Sigmoid colon (tissue), 7 donors: ENCODE data around the gene MCU. TPM values are rescaled to one million over a fixed set of nuclear protein-coding genes. Genes with fewer than 3 reads are reported as not detected.

Experiments used
- DNase-seq: peaks from one replicate; pipeline ENCODE4 v3.0.0-alpha.2; 2019
- H3K27ac ChIP-seq, 4 donors: fragments of 200-600 bp; sonication (generic); one replicate each; pipeline ENCODE4 v1.5.1; 2016 to 2019; ENCODE audit warnings: mild to moderate bottlenecking in 1 of 4
- H3K27me3 ChIP-seq, 3 donors: fragments of 200-600 bp; sonication (generic); one replicate each; pipeline ENCODE4 v1.5.1; 2019; ENCODE audit warnings: mild to moderate bottlenecking in 1 of 3
- H3K36me3 ChIP-seq, 4 donors: fragments of 200-600 bp; sonication (generic); one replicate each; pipeline ENCODE4 v1.5.1; 2016 to 2019
- H3K4me1 ChIP-seq, 4 donors: fragments of 200-600 bp; sonication (generic); one replicate each; pipeline ENCODE4 v1.5.1; 2017 to 2019
- H3K4me3 ChIP-seq, 4 donors: fragments of 200-600 bp; sonication (generic); one replicate each; pipeline ENCODE4 v1.5.1; 2017 to 2019; ENCODE audit warnings: mild to moderate bottlenecking in 2 of 4, moderate library complexity in 1 of 4
- H3K9me3 ChIP-seq, 4 donors: fragments of 200-600 bp in 3 of 4; sonication (generic) in 3 of 4; one replicate each; pipeline versions ENCODE4 v1.5.1 to v1.6.1; 2013 to 2019
- CTCF ChIP-seq, 4 experiments: fragments of 450-650 bp in 3 of 4; fragments of 200-600 bp in 1 of 4; IDR thresholded peaks; one replicate each; pipeline ENCODE4 v1.5.1; 2016 to 2019; ENCODE audit warnings: antibody characterized with exemption in 4 of 4, mild to moderate bottlenecking in 3 of 4, moderate library complexity in 2 of 4
- EP300 ChIP-seq, 4 donors: sonication (generic); formaldehyde crosslinking; IDR thresholded peaks; one replicate each; pipeline ENCODE4 v1.6.1; 2017; ENCODE audit warnings: antibody characterized with exemption in 4 of 4
- POLR2A ChIP-seq, 2 donors: fragments of 450-650 bp; IDR thresholded peaks; one replicate each; pipeline ENCODE4 v1.6.1; 2016; ENCODE audit warnings: antibody characterized with exemption in 2 of 2, mild to moderate bottlenecking in 2 of 2, moderate library complexity in 2 of 2
- POLR2AphosphoS5 ChIP-seq, 4 donors: sonication (generic); formaldehyde crosslinking; IDR thresholded peaks; one replicate each; pipeline ENCODE4 v1.6.1; 2017; ENCODE audit warnings: antibody characterized with exemption in 4 of 4
- WGBS, 2 donors: extraction: QIAGEN DNeasy Blood & Tissue Kit; methylation state at CpG; one replicate each; pipeline ENCODE4 v1.1.7; 2013; 5-methylcytosine and 5-hydroxymethylcytosine counted together
- intact Hi-C: fragments of 100-400 bp; cut with DNase I; formaldehyde crosslinking; loops from one replicate; pipeline ENCODE4 v1.15.1; 2023
- polyA plus RNA-seq, 3 donors: library from polyadenylated mRNA; stranded (reverse); fragments of 200-250 nt; gene quantifications; one replicate each; pipeline ENCODE4 v1.2.3, GENCODE V29; 2013
- total RNA-seq, 4 donors: library from RNA; depleted of rRNA; stranded (reverse); fragments of >200 nt; gene quantifications; one replicate each; pipeline ENCODE4 v1.1.0, GENCODE V29; 2016
- donor health status: healthy with polysubstance abuse.
- donor health status: Bipolar disorder and iron deficiency.
- donor health status: healthy.

Gene MCU
- total and polyA plus RNA-seq, 7 donors, result 14.7 to 75.6 (median 19.4) TPM

DNA sequence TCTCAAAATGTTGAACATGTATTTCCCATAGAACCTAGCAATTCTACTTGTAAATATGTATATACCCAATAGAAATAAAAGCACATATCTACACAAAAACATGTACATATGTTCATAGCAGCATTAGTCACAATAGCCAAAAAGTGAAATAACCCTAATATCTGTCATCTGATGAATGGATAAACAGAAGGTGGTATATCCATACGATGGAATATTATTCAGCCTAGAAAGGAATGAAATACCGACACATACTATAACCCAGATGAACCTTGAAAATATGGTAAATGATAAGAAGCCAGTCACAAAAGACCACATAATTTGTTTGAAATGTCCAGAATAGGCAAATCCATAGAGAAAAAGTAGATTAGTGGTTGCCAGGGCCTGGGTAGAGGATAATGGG lies 87.9 kb downstream of the MCU start:
- Histone ChIP-seq H3K27me3 (no peaks in the 10 kb centered on the region), H3K9me3 (no peaks in the 10 kb centered on the region), H3K4me3 (no peak overlapping the region), H3K27ac (no peak overlapping the region), H3K36me3 (no peaks in the 10 kb centered on the region), H3K4me1 (peaks cover 0 to 18% (median 11%) of the 10 kb centered on the region in 4 donors)
- WGBS, 2 donors, result 97 to 99% methylated on average over 2 of the region's 2 CpGs
- intact Hi-C loops, result no loop called here
- DNase-seq, result no peak
- TF ChIP-seq POLR2A (IDR thresholded peaks at IDR 0.05) (no peak), POLR2AphosphoS5 (IDR thresholded peaks at IDR 0.05) (no peak), EP300 (IDR thresholded peaks at IDR 0.05) (no peak), CTCF (IDR thresholded peaks at IDR 0.05) (no peak)

DNA sequence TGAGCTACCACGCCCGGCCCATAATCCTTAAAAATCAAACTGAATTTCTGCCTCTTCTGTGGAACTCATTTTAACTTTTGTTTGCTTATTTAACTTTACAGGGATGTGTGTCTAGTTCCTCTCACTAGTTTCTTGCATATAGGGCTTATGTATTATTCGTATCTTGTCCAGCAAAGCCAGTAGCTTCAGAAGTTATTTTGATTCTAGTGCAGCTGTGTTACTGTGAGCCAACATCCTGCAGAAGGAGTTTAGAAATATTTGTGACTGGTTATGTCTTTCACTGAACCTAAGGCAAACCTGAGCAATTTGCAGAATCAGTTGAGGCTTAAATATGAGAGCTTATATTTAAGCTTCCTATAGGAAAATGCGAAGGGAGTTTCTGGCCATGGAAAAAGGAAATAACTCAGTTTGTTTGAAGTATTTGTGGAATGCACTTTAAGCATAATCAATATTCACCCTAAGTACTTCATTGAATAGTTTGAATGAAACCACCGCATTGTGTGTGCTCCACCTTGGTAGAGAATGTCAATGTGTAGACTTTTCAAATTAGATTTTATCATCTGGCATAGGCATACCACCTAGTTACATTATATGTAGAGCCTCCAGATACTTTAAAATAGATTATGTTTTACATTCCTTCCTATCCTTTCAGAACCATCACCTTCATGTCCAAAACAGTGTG lies 90.8 kb downstream of the MCU start:
- H3K36me3 ChIP-seq, result no peaks in the 10 kb centered on the region
- no peak overlapping the region for H3K27ac ChIP-seq
- 88 to 89% methylated on average over 5 of the region's 5 CpGs for WGBS, 2 donors
- H3K27me3 ChIP-seq, result no peaks in the 10 kb centered on the region
- peaks cover 0 to 28% (median 17%) of the 10 kb centered on the region in 4 donors for H3K4me1 ChIP-seq
- no peak for DNase-seq
- intact Hi-C loops, result no loop called here
- H3K4me3 ChIP-seq, result no peak overlapping the region
- TF ChIP-seq EP300 (IDR thresholded peaks at IDR 0.05), result no peak
- no peak for TF ChIP-seq CTCF (IDR thresholded peaks at IDR 0.05)
- no peak for TF ChIP-seq POLR2AphosphoS5 (IDR thresholded peaks at IDR 0.05)
- no peak for TF ChIP-seq POLR2A (IDR thresholded peaks at IDR 0.05)
- no peaks in the 10 kb centered on the region for H3K9me3 ChIP-seq

- Histone ChIP-seq H3K4me3 (no peak overlapping the region), H3K36me3 (no peaks in the 10 kb centered on the region), H3K9me3 (no peaks in the 10 kb centered on the region), H3K27ac (no peak overlapping the region), H3K27me3 (no peaks in the 10 kb centered on the region), H3K4me1 (peaks cover 0 to 28% (median 17%) of the 10 kb centered on the region in 4 donors)
- 49 to 72% methylated on average over 1 of the region's 1 CpG for WGBS, 2 donors
- DNase-seq, result no peak
- TF ChIP-seq EP300 (IDR thresholded peaks at IDR 0.05) (no peak), POLR2A (IDR thresholded peaks at IDR 0.05) (no peak), POLR2AphosphoS5 (IDR thresholded peaks at IDR 0.05) (no peak), CTCF (IDR thresholded peaks at IDR 0.05) (no peak)
- intact Hi-C loops, result no loop called here
Observed at GRCh38 chr10:72783410-72783833, 91.5 kb downstream of the MCU start.

GRCh38 chr10:72784551-72785351 lies 92.8 kb downstream of the MCU start:
- Histone ChIP-seq H3K4me3 (no peak overlapping the region), H3K27ac (peak overlapping the region in 2 of 4 donors; percentile 5 to 35), H3K9me3 (no peaks in the 10 kb centered on the region), H3K36me3 (no peaks in the 10 kb centered on the region), H3K27me3 (no peaks in the 10 kb centered on the region), H3K4me1 (peaks cover 0 to 28% (median 17%) of the 10 kb centered on the region in 4 donors)
- peak; percentile 65 for DNase-seq
- WGBS, 2 donors, result 75 to 81% methylated on average over 7 of the region's 7 CpGs
- intact Hi-C loops, result no loop called here
- TF ChIP-seq CTCF (IDR thresholded peaks at IDR 0.05), result no peak
- no peak for TF ChIP-seq POLR2A (IDR thresholded peaks at IDR 0.05)
- no peak for TF ChIP-seq POLR2AphosphoS5 (IDR thresholded peaks at IDR 0.05)
- no peak for TF ChIP-seq EP300 (IDR thresholded peaks at IDR 0.05)
